HEK293 (cell line): ENCODE data around the gene DGKD.

ENCODE experiments used
- CTCF ChIA-PET: fragments of 350-600 bp; formaldehyde crosslinking; extraction: SDS; loops from one replicate; lab custom pipeline; 2021; ENCODE audit warnings: antibody characterized with exemption; lab: Yijun Ruan, JAX
- POLR2A ChIA-PET: fragments of 300-600 bp; formaldehyde crosslinking; extraction: SDS; loops from one replicate; lab custom pipeline; 2020; ENCODE audit warnings: antibody characterized with exemption, inconsistent platforms; lab: Yijun Ruan, JAX
- H3K27ac ChIP-seq: fragments of 200-500 bp; sonication (Bioruptor generic); 2 replicates; pipeline ENCODE4 v1.5.1; 2014; ENCODE audit warnings: low read depth, low read length, control low read depth, inconsistent platforms; ENCODE audit errors: extremely low read depth
- H3K36me3 ChIP-seq, 2 experiments: fragments of 200-500 bp in 1 of 2; sonication (Bioruptor generic) in 1 of 2; 1 replicate in 1 of 2; 2 replicates in 1 of 2; pipeline ENCODE4 v1.5.1; 2014 to 2017; ENCODE audit warnings: inconsistent platforms in 2 of 2, low read length in 2 of 2; ENCODE audit not compliant: control insufficient read depth in 2 of 2, insufficient read depth in 1 of 2
- H3K4me1 ChIP-seq: fragments of 200-500 bp; sonication (Bioruptor generic); 2 replicates; pipeline ENCODE4 v1.5.1; 2014; ENCODE audit warnings: mild to moderate bottlenecking, low read length, inconsistent platforms; ENCODE audit not compliant: control insufficient read depth, insufficient read depth
- H3K4me3 ChIP-seq: 2 replicates; pipeline ENCODE4 v1.5.1; 2011; ENCODE audit warnings: low read depth, mild to moderate bottlenecking, control low read depth, low read length, moderate library complexity
- H3K9me3 ChIP-seq: fragments of 200-500 bp; sonication (Bioruptor generic); 2 replicates; pipeline ENCODE4 v1.5.1; 2014; ENCODE audit warnings: low read depth, low read length, inconsistent platforms; ENCODE audit not compliant: control insufficient read depth, insufficient read depth
- BCL11A ChIP-seq: fragments of 450-650 bp; formaldehyde crosslinking; IDR thresholded peaks from 2 replicates; pipeline ENCODE4 v1.5.1; 2016; ENCODE audit warnings: low read depth, missing biosample characterization, missing genetic modification characterization
- GLI4 ChIP-seq: fragments of 450-650 bp; formaldehyde crosslinking; IDR thresholded peaks from 2 replicates; pipeline ENCODE4 v1.5.1; 2016; ENCODE audit warnings: missing biosample characterization, missing genetic modification characterization
- KLF9 ChIP-seq: fragments of 450-650 bp; formaldehyde crosslinking; IDR thresholded peaks from 2 replicates; pipeline ENCODE4 v1.5.1; 2016; ENCODE audit warnings: missing biosample characterization, missing genetic modification characterization, low read depth
- ZBTB1 ChIP-seq: fragments of 450-650 bp; formaldehyde crosslinking; IDR thresholded peaks from 2 replicates; pipeline ENCODE4 v1.5.1; 2016; ENCODE audit warnings: missing biosample characterization, missing genetic modification characterization
- ZBTB11 ChIP-seq: fragments of 450-650 bp; formaldehyde crosslinking; conservative IDR thresholded peaks from 2 replicates; pipeline ENCODE4 v1.5.1; 2016; ENCODE audit warnings: low read depth, missing biosample characterization, missing genetic modification characterization
- ZNF132 ChIP-seq: fragments of 450-650 bp; formaldehyde crosslinking; IDR thresholded peaks from 2 replicates; pipeline ENCODE4 v1.5.1; 2017; ENCODE audit warnings: missing biosample characterization, missing genetic modification characterization, borderline replicate concordance
- ZNF248 ChIP-seq: fragments of 450-650 bp; formaldehyde crosslinking; IDR thresholded peaks from 2 replicates; pipeline ENCODE4 v1.5.1; 2017; ENCODE audit warnings: missing biosample characterization, missing genetic modification characterization
- ZNF341 ChIP-seq: fragments of 450-650 bp; formaldehyde crosslinking; IDR thresholded peaks from 2 replicates; pipeline ENCODE4; 2016; ENCODE audit warnings: low read depth, missing biosample characterization, missing genetic modification characterization
- ZNF521 ChIP-seq: fragments of 450-650 bp; formaldehyde crosslinking; IDR thresholded peaks from 2 replicates; pipeline ENCODE4 v1.5.1; 2017; ENCODE audit warnings: missing biosample characterization, mild to moderate bottlenecking, missing genetic modification characterization
- ZNF558 ChIP-seq: fragments of 450-650 bp; formaldehyde crosslinking; IDR thresholded peaks from 2 replicates; pipeline ENCODE4 v1.5.1; 2016; ENCODE audit warnings: missing biosample characterization, missing genetic modification characterization
- ZNF571 ChIP-seq: fragments of 450-650 bp; formaldehyde crosslinking; IDR thresholded peaks from 2 replicates; pipeline ENCODE4 v1.5.0; 2017; ENCODE audit warnings: missing biosample characterization, missing genetic modification characterization
- TF ChIP-seq, protein P1 (sequence below): fragments of 450-650 bp; formaldehyde crosslinking; IDR thresholded peaks from 2 replicates; pipeline ENCODE4 v1.5.1; 2016; ENCODE audit warnings: missing biosample characterization, missing genetic modification characterization
- TF ChIP-seq, protein P2 (sequence below): fragments of 450-650 bp; formaldehyde crosslinking; IDR thresholded peaks from 2 replicates; pipeline ENCODE4 v1.5.1; 2016; ENCODE audit warnings: missing biosample characterization, missing genetic modification characterization
- TF ChIP-seq, protein P3 (sequence below): fragments of 450-650 bp; formaldehyde crosslinking; IDR thresholded peaks from 2 replicates; pipeline ENCODE4 v1.5.1; 2016; ENCODE audit warnings: missing biosample characterization, missing genetic modification characterization
- TF ChIP-seq, protein P4 (sequence below): fragments of 450-650 bp; formaldehyde crosslinking; IDR thresholded peaks from 2 replicates; pipeline ENCODE4 v1.5.1; 2016; ENCODE audit warnings: missing biosample characterization, missing genetic modification characterization, borderline replicate concordance

Gene DGKD

DNA sequence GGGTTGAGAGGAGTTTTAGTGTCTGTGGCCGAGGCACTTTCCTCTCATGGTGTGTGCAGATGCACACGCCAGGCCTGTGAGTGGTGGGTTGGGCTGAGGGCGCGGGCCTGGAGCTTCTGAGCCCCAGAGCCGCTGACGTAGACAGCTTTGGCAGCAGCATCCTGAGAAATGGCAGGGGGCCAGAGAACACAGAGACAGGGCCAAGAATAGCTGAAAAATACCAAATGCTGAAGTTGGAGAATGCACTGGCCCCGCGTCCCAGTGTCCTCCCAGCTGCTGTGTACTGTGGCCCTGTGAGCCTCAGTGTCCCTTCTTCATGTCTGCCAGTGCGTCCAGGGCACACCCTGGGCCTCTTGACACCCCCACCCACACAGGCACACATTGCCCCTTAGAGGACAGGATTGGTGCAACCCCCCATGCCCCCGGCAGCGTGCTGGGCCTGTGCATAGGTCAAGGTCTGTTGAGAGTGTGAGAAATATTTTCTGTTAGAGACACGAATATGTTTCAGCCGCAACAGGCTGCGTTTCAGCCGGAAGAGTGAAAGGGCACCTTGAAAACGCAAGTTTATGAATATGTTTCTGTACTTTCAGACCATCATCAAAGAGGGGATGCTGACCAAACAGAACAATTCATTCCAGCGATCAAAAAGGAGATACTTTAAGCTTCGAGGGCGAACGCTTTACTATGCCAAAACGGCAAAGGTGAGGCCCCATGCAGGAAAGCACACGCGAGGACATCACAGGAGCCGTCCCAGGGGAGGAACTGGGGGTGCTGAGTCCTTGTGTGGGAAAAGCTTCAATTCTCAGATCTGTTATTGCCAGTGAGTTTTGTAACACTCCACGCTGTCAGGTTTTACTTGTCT is 33.6 kb downstream of the DGKD start (continued):
- TF ChIP-seq, protein P1, sequence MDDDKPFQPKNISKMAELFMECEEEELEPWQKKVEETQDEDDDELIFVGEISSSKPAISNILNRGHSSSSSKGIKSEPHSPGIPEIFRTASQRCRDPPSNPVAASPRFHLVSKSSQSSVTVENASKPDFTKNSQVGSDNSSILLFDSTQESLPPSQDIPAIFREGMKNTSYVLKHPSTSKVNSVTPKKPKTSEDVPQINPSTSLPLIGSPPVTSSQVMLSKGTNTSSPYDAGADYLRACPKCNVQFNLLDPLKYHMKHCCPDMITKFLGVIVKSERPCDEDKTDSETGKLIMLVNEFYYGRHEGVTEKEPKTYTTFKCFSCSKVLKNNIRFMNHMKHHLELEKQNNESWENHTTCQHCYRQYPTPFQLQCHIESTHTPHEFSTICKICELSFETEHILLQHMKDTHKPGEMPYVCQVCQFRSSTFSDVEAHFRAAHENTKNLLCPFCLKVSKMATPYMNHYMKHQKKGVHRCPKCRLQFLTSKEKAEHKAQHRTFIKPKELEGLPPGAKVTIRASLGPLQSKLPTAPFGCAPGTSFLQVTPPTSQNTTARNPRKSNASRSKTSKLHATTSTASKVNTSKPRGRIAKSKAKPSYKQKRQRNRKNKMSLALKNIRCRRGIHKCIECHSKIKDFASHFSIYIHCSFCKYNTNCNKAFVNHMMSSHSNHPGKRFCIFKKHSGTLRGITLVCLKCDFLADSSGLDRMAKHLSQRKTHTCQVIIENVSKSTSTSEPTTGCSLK (tag by site-specific recombination): no peak

- ChIA-PET CTCF (interaction anchor here (1.5 kb wide), 1 partner anchor 53 kb away, joined by 3 read pairs; no protein-coding TSS in a partner anchor), POLR2A (no interaction called here)
- Histone ChIP-seq H3K9me3 (no peaks in the 10 kb centered on the region), H3K4me1 (peaks cover 8% of the 10 kb centered on the region; the same call in 1 of the 2 replicates), H3K4me3 (no peak overlapping the region), H3K36me3 (peaks cover 17 to 21% of the 10 kb centered on the region in 2 experiments; a peak in 2 of 3 replicates), H3K27ac (no peak overlapping the region)
- TF ChIP-seq ZNF341 (tag by site-specific recombination): no peak
- TF ChIP-seq KLF9 (tag by site-specific recombination): no peak
- TF ChIP-seq GLI4: no peak
- TF ChIP-seq ZNF248 (tag by site-specific recombination): no peak
- TF ChIP-seq ZNF571: no peak
- TF ChIP-seq BCL11A (tag by site-specific recombination): no peak
- TF ChIP-seq, protein P2, sequence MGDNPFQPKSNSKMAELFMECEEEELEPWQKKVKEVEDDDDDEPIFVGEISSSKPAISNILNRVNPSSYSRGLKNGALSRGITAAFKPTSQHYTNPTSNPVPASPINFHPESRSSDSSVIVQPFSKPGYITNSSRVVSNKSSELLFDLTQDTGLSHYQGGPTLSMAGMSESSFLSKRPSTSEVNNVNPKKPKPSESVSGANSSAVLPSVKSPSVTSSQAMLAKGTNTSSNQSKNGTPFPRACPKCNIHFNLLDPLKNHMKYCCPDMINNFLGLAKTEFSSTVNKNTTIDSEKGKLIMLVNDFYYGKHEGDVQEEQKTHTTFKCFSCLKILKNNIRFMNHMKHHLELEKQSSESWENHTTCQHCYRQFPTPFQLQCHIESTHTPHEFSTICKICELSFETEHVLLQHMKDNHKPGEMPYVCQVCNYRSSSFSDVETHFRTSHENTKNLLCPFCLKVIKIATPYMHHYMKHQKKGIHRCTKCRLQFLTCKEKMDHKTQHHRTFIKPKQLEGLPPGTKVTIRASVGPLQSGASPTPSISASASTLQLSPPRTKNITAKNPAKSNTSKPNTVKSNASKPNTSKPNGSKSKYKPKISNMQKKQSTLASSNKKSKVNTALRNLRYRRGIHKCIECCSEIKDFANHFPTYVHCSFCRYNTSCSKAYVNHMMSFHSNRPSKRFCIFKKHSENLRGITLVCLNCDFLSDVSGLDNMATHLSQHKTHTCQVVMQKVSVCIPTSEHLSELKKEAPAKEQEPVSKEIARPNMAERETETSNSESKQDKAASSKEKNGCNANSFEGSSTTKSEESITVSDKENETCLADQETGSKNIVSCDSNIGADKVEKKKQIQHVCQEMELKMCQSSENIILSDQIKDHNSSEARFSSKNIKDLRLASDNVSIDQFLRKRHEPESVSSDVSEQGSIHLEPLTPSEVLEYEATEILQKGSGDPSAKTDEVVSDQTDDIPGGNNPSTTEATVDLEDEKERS (tag by site-specific recombination): no peak
- no peak for TF ChIP-seq ZNF132 (tag by site-specific recombination)
- no peak for TF ChIP-seq ZNF521 (tag by site-specific recombination)
- TF ChIP-seq ZBTB11 (tag by site-specific recombination): no peak
- TF ChIP-seq, protein P3, sequence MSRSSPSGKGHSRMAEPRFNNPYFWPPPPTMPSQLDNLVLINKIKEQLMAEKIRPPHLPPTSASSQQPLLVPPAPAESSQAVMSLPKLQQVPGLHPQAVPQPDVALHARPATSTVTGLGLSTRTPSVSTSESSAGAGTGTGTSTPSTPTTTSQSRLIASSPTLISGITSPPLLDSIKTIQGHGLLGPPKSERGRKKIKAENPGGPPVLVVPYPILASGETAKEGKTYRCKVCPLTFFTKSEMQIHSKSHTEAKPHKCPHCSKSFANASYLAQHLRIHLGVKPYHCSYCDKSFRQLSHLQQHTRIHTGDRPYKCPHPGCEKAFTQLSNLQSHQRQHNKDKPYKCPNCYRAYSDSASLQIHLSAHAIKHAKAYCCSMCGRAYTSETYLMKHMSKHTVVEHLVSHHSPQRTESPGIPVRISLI (tag by site-specific recombination): no peak
- TF ChIP-seq, protein P4, sequence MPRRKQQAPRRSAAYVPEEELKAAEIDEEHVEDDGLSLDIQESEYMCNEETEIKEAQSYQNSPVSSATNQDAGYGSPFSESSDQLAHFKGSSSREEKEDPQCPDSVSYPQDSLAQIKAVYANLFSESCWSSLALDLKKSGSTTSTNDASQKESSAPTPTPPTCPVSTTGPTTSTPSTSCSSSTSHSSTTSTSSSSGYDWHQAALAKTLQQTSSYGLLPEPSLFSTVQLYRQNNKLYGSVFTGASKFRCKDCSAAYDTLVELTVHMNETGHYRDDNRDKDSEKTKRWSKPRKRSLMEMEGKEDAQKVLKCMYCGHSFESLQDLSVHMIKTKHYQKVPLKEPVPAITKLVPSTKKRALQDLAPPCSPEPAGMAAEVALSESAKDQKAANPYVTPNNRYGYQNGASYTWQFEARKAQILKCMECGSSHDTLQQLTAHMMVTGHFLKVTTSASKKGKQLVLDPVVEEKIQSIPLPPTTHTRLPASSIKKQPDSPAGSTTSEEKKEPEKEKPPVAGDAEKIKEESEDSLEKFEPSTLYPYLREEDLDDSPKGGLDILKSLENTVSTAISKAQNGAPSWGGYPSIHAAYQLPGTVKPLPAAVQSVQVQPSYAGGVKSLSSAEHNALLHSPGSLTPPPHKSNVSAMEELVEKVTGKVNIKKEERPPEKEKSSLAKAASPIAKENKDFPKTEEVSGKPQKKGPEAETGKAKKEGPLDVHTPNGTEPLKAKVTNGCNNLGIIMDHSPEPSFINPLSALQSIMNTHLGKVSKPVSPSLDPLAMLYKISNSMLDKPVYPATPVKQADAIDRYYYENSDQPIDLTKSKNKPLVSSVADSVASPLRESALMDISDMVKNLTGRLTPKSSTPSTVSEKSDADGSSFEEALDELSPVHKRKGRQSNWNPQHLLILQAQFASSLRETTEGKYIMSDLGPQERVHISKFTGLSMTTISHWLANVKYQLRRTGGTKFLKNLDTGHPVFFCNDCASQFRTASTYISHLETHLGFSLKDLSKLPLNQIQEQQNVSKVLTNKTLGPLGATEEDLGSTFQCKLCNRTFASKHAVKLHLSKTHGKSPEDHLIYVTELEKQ (tag by site-specific recombination): no peak
- no peak for TF ChIP-seq ZNF558 (tag by site-specific recombination)
- no peak for TF ChIP-seq ZBTB1 (tag by site-specific recombination)
Observed at GRCh38 chr2:233389601-233390125, 35.4 kb downstream of the DGKD start.
